Ovary (tissue), 3 donors: ENCODE measurements around the gene CNBP.

Source experiments
- CTCF ChIP-seq, 3 donors: fragments of 450-650 bp in 2 of 3; fragments of 200-600 bp in 1 of 3; IDR thresholded peaks; one replicate each; pipeline versions ENCODE4 v1.5.1 to v1.8.0; 2016 to 2022; ENCODE audit warnings: antibody characterized with exemption in 3 of 3, mild to moderate bottlenecking in 1 of 3
- EP300 ChIP-seq: sonication (generic); formaldehyde crosslinking; IDR thresholded peaks from one replicate; pipeline ENCODE4 v1.6.1; 2017; ENCODE audit warnings: antibody characterized with exemption
- donor health status: DM: no; HTN: no; CAD: no.

- TF ChIP-seq EP300, result no peak
- no peak for TF ChIP-seq CTCF (IDR thresholded peaks at IDR 0.05)
Observed at GRCh38 chr3:129126726-129127280, 56.9 kb downstream of the CNBP start.
